Measurements from ENCODE around the gene PTPRK. TPM values are rescaled to one million over a fixed set of nuclear protein-coding genes. Genes with fewer than 3 reads are reported as not detected.

Gene PTPRK
- total and polyA plus RNA-seq, 2 of the 8 experiments (the other 6 are each of a cell fraction or from before 2014, with no cell fraction given): 11.4 to 47.3 TPM

- Histone ChIP-seq H3K9me3 (ENCODE audit: insufficient read depth in 2 of 2, low read depth in 1 of 2, low read length in 1 of 2) (no peaks in the 10 kb centered on the region), H3K56ac (replicated peaks; ENCODE audit: insufficient read length, low read depth, low read length) (no peak overlapping the region), H2AFZ (ENCODE audit: low read length) (no peak overlapping the region), H4K91ac (replicated peaks; ENCODE audit: insufficient read length, low read length) (no peak overlapping the region), H3K79me1 (ENCODE audit: low read depth, low read length) (no peaks in the 10 kb centered on the region), H3K79me2 (ENCODE audit: control insufficient read depth in 1 of 2, insufficient read depth in 2 of 2, low read length in 2 of 2) (no peaks in the 10 kb centered on the region), H3K18ac (ENCODE audit: extremely low read depth, low read length) (no peak overlapping the region), H3K4me2 (ENCODE audit: insufficient read depth in 1 of 2, low read depth in 2 of 2, low read length in 2 of 2) (no peak overlapping the region), H3K4ac (replicated peaks; ENCODE audit: insufficient read length, low read depth, low read length) (no peak overlapping the region), H3K27me3 (replicated peaks in 1 of 4; ENCODE audit: control insufficient read depth in 3 of 4, extremely low read depth in 1 of 4, insufficient read depth in 3 of 4, low read length in 3 of 4) (no peaks in the 10 kb centered on the region), H3K23ac (ENCODE audit: insufficient read length) (no peak overlapping the region), H4K8ac (ENCODE audit: extremely low read depth, insufficient read depth, low read length) (no peak overlapping the region), H3K23me2 (ENCODE audit: low read depth, low read length) (no peaks in the 10 kb centered on the region), H4K5ac (ENCODE audit: insufficient read length, low read depth, low read length) (no peak overlapping the region), H3K27ac (ENCODE audit: low read depth, low read length) (no peak overlapping the region), H3K4me3 (ENCODE audit: extremely low read depth in 1 of 4, insufficient read depth in 2 of 4, low read depth in 3 of 4, low read length in 4 of 4) (no peak overlapping the region), H3K14ac (ENCODE audit: insufficient read length) (no peak overlapping the region), H2BK120ac (replicated peaks; ENCODE audit: low read depth, low read length) (no peak overlapping the region), H2BK15ac (ENCODE audit: low read length) (no peak overlapping the region), H2BK5ac (ENCODE audit: low read depth, low read length) (no peak overlapping the region), H4K20me1 (replicated peaks in 1 of 2; ENCODE audit: control insufficient read depth in 1 of 2, insufficient read depth in 2 of 2, low read length in 2 of 2) (no peaks in the 10 kb centered on the region), H3K4me1 (replicated peaks in 1 of 4; ENCODE audit: control insufficient read depth in 3 of 4, insufficient read depth in 4 of 4, low read length in 3 of 4) (no peaks in the 10 kb centered on the region), H2BK12ac (ENCODE audit: low read depth, low read length) (no peak overlapping the region), H2BK20ac (ENCODE audit: low read length) (no peak overlapping the region), H3K36me3 (ENCODE audit: control insufficient read depth in 2 of 4, insufficient read depth in 4 of 4, low read length in 3 of 4) (peaks cover 0 to 10% (median 4%) of the 10 kb centered on the region in 4 experiments; a peak in 4 of 8 replicates), H2AK5ac (ENCODE audit: low read depth, low read length) (no peak overlapping the region), H3K9ac (replicated peaks in 1 of 4; ENCODE audit: extremely low read depth in 1 of 4, low read depth in 3 of 4, low read length in 3 of 4) (no peak overlapping the region)
- DNase-seq (ENCODE audit: low read depth in 1 of 2, low spot score in 2 of 2): no peak
- TF ChIP-seq KDM5A (IDR thresholded peaks at IDR 0.05; ENCODE audit: low read length) (no peak), JUND (IDR thresholded peaks at IDR 0.05; ENCODE audit: low read length) (no peak), SP1 (IDR thresholded peaks at IDR 0.05; ENCODE audit: low read depth, low read length) (no peak), POU5F1 (IDR thresholded peaks at IDR 0.05; ENCODE audit: low read depth, low read length) (no peak), CTCF (IDR thresholded peaks at IDR 0.05; ENCODE audit: control extremely low read depth in 1 of 3, insufficient read depth in 1 of 3, low read depth in 1 of 3, low read length in 3 of 3) (no peak), SIN3A (conservative IDR thresholded peaks at IDR 0.05 in 1 of 2, IDR thresholded peaks at IDR 0.05 in 1 of 2; ENCODE audit: low read depth in 1 of 2, low read length in 2 of 2) (no peak)
- POLR2A ChIA-PET (ENCODE audit: partially characterized antibody): no interaction called here
- FAIRE-seq: no peak
- CTCF ChIA-PET (ENCODE audit: partially characterized antibody): interaction anchor here (1.0 to 1.3 kb wide), 3 partner anchors 11 to 240 kb away, joined by 3 to 4 read pairs (median 3); no protein-coding TSS in a partner anchor
- WGBS, 2 experiments (ENCODE audit: extremely low coverage in 1 of 2, insufficient coverage in 1 of 2, insufficient read length in 1 of 2, insufficient replicate concordance in 2 of 2, low coverage in 1 of 2, low lambda C conversion rate in 2 of 2, missing lambda C conversion rate in 1 of 2): 70% methylated on average over 3 of the region's 3 CpGs; no CpG with 5 or more reads in 1 of the 2 experiments
These were observed 552.7 kb downstream of the PTPRK start for GRCh38 chr6:127967708-127968107.
